ENCODE data around the gene CUL9. TPM values are rescaled to one million over a fixed set of nuclear protein-coding genes. Genes with fewer than 3 reads are reported as not detected.

The CUL9 gene
- total RNA-seq, 1 donor from 2014 or later: 70.8 TPM

DNA sequence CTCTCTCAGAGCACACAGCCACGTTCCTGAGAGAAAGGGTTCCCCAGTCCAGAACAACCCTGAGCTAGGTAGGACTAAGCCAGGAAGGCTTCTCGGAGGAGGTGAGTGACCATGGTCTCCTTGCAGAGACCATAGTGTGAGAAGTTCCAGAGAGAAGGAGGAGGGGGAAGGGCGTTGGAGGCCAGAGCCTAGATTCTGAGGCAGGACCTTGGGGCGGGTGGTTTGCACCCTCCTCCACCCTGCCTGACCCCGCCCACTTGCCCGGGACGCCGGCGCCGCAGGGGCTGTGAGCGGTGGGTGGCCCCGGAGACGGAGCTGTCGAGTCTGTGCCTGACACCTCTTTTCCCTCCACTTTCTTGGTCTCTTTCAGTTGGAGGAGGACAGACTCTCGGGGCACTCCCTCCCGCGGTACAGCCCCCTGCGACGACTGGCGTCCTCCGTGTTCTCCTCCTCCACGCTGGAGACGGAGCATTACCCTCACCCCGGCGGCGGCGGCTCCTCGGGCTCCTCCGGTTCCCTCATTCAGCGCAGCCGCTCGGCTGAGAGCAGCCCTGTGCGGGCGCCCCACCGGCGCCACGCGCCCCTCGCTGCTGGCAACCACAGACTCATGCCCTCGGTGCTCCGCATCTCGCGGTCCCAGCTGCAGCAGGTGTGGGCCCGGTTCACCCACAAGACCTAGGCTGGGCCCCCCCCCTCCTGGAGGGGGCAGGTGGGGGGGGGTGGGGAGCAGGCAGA lies 87.4 kb downstream of the CUL9 start:
- Mint-ChIP-seq H3K9me3 (no peaks in the 10 kb centered on the region), H3K4me1 (peaks cover 36% of the 10 kb centered on the region), H3K36me3 (ENCODE audit: low read depth) (no peaks in the 10 kb centered on the region), H3K4me3 (peak overlapping the region; percentile 74), H3K27ac (peak overlapping the region; percentile 59), H3K27me3 (peaks cover 3% of the 10 kb centered on the region)
- ATAC-seq (ENCODE audit: low read depth) (peak; percentile 9), DNase-seq (peak; percentile 41)
- CTCF ChIA-PET: no interaction called here
- TF ChIP-seq, protein P1, sequence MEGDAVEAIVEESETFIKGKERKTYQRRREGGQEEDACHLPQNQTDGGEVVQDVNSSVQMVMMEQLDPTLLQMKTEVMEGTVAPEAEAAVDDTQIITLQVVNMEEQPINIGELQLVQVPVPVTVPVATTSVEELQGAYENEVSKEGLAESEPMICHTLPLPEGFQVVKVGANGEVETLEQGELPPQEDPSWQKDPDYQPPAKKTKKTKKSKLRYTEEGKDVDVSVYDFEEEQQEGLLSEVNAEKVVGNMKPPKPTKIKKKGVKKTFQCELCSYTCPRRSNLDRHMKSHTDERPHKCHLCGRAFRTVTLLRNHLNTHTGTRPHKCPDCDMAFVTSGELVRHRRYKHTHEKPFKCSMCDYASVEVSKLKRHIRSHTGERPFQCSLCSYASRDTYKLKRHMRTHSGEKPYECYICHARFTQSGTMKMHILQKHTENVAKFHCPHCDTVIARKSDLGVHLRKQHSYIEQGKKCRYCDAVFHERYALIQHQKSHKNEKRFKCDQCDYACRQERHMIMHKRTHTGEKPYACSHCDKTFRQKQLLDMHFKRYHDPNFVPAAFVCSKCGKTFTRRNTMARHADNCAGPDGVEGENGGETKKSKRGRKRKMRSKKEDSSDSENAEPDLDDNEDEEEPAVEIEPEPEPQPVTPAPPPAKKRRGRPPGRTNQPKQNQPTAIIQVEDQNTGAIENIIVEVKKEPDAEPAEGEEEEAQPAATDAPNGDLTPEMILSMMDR (IDR thresholded peaks at IDR 0.05): no peak
- POLR2A ChIA-PET: interaction anchor here (0.5 to 2.0 kb wide), 6 partner anchors 43 to 487 kb away, joined by 3 to 7 read pairs (median 4); no protein-coding TSS in a partner anchor
- intact Hi-C loops (cut with micrococcal nuclease): loop anchor here (2.0 kb wide), 1 partner anchor 39 kb away; the partner anchor contains the start of gene CRIP3

DNA sequence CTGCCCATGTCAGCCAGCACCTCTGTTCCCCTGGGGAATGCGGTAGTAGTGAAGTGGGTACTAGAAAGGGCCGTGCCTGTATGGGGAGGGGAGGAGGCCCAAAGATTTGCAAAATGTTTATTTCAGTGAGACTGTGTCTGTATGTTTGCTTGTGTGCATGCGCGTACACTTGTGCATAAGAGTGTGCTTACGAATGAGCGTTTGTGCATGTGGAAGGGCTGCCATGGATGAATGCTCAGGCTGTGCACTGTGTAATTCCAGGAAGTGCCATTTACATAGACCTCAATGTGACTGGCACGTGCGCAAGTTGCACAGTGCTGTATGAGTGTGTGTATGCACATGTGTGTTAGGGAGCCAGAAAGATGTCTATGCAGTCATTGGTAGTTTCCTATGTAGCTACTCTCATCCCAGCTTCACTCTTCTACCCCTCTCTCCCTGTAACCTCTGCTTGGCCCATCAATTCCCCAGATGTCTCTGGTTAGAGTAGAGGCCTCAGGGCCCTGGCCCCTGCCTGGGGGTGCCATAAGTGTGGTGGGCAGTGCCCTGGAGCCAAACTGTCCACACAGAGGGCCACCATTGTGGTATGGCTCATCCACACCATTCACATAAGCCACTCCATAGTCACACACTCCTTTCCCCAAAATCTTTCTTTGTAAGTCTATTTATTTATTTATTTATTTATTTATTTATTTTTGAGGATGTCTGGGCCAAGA lies 89.3 kb downstream of the CUL9 start:
- TF ChIP-seq, protein P1 (IDR thresholded peaks at IDR 0.05): no peak
- CTCF ChIA-PET: no interaction called here

DNA sequence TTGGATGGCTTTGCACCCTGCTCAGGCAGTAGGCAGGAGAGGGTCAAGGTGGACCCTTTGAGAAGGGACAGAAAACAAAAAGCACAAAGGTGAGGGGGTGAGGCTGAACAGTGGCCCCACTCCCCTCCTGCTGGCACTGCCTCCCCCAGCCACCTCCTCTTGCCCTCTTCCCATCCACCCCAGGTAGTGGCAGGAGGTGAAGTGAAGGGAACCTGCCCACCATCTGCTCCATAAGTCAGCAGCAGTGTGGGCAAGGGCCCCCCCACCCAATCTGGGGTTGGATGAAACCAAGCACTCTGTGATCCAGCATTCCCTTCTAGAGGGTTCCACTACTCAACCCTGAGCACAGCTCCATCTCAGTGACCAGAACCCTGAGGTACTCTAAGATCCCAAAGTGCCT lies 89.9 kb downstream of the CUL9 start:
- peaks cover 47% of the 10 kb centered on the region for H3K4me1 Mint-ChIP-seq
- TF ChIP-seq, protein P1 (IDR thresholded peaks at IDR 0.05): no peak
- H3K4me3 Mint-ChIP-seq: no peak overlapping the region

More for the DNA sequence above, 89.3 kb downstream of the CUL9 start:
- H3K9me3 Mint-ChIP-seq: no peaks in the 10 kb centered on the region
- ATAC-seq (ENCODE audit: low read depth): peak; percentile 69
- peaks cover 7% of the 10 kb centered on the region for H3K27me3 Mint-ChIP-seq
- POLR2A ChIA-PET: interaction anchor here (0.7 to 2.0 kb wide), 4 partner anchors 17 to 112 kb away, joined by 3 to 7 read pairs (median 3); partner anchors contain the start of gene ZNF318
- peak overlapping the region; percentile 16 for H3K4me3 Mint-ChIP-seq
- intact Hi-C loops (cut with micrococcal nuclease): loop anchor here (2.0 kb wide), 1 partner anchor 38 kb away; the partner anchor contains the start of gene CRIP3
- H3K27ac Mint-ChIP-seq: peak overlapping the region; percentile 32
- peaks cover 2% of the 10 kb centered on the region for H3K36me3 Mint-ChIP-seq (ENCODE audit: low read depth)
- H3K4me1 Mint-ChIP-seq: peaks cover 42% of the 10 kb centered on the region
- peak; percentile 35 for DNase-seq

DNA sequence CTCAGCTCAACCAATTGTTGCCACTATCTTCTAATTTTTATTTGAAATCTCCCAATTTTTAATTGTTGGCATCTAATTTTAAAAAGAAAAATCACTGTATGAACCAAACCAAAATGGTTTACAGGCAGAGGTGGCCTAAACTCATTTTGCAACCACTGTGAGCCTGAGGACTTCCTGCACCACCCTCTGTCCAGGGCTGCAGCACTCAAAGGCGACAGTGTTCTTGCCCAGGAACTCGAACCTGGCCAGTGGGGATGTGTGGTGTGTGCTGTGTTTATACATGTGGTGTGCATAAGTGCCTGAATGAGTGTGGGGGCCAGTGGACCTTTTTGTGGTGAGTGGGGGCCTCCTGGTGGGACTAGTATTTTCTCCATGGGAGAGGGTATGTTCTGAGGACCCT lies 91.7 kb downstream of the CUL9 start:
- no peak for ATAC-seq (ENCODE audit: low read depth)

More for the DNA sequence above, 89.9 kb downstream of the CUL9 start:
- Mint-ChIP-seq H3K36me3 (ENCODE audit: low read depth) (peaks cover 2% of the 10 kb centered on the region), H3K27ac (no peak overlapping the region), H3K9me3 (no peaks in the 10 kb centered on the region), H3K27me3 (peaks cover 8% of the 10 kb centered on the region)
- no peak for ATAC-seq (ENCODE audit: low read depth)
- ChIA-PET POLR2A (interaction anchor here (1.0 to 1.5 kb wide), 3 partner anchors 17 to 112 kb away, joined by 3 read pairs; no protein-coding TSS in a partner anchor), CTCF (no interaction called here)
- intact Hi-C loops (cut with micrococcal nuclease): loop anchor here (2.0 kb wide), 1 partner anchor 37 kb away; the partner anchor contains the start of gene CRIP3
- no peak for DNase-seq

More for the DNA sequence above, 91.7 kb downstream of the CUL9 start:
- TF ChIP-seq, protein P1 (IDR thresholded peaks at IDR 0.05): no peak
- Mint-ChIP-seq H3K9me3 (no peaks in the 10 kb centered on the region), H3K4me3 (peak overlapping the region; percentile 30), H3K27me3 (peaks cover 19% of the 10 kb centered on the region), H3K36me3 (ENCODE audit: low read depth) (peaks cover 2% of the 10 kb centered on the region), H3K4me1 (peaks cover 49% of the 10 kb centered on the region), H3K27ac (peak overlapping the region; percentile 4)
- DNase-seq: no peak
- ChIA-PET CTCF (interaction anchor here (1.2 kb wide), 1 partner anchor 82 kb away, joined by 3 read pairs; no protein-coding TSS in a partner anchor), POLR2A (no interaction called here)
- intact Hi-C loops (cut with micrococcal nuclease): no loop called here

Other genes with a start within 250 kb of the CUL9 start
- gene GNMT, start 221.4 kb upstream of the CUL9 start, total RNA-seq: 1.7 and 2.3 TPM in 2 replicates
- 11.8 and 13.2 TPM in 2 replicates for gene PEX6, start 203.0 kb upstream of the CUL9 start, total RNA-seq
- gene PPP2R5D, start 197.6 kb upstream of the CUL9 start, total RNA-seq: 26.7 and 26.8 TPM in 2 replicates
- 44.4 and 48.3 TPM in 2 replicates for gene MEA1, start 168.2 kb upstream of the CUL9 start, total RNA-seq
- 36.4 and 36.7 TPM in 2 replicates for gene KLHDC3, start 167.9 kb upstream of the CUL9 start, total RNA-seq
- gene RRP36, start 160.6 kb upstream of the CUL9 start, total RNA-seq: 51.7 and 53.9 TPM in 2 replicates
- gene CUL7, start 128.3 kb upstream of the CUL9 start, total RNA-seq: 15.9 and 19.1 TPM in 2 replicates
- gene MRPL2, start 122.8 kb upstream of the CUL9 start, total RNA-seq: 43.9 and 47.8 TPM in 2 replicates
- 17.0 and 19.8 TPM in 2 replicates for gene KLC4, start 122.6 kb upstream of the CUL9 start, total RNA-seq
- 0.66 and 0.82 TPM in 2 replicates for gene PTK7, start 105.9 kb upstream of the CUL9 start, total RNA-seq
- 35.9 and 37.8 TPM in 2 replicates for gene SRF, start 10.9 kb upstream of the CUL9 start, total RNA-seq
- 56.7 and 57.5 TPM in 2 replicates for gene DNPH1, start 47.3 kb downstream of the CUL9 start, total RNA-seq
- gene TTBK1, start 61.3 kb downstream of the CUL9 start, total RNA-seq: 0.02 and 0.13 TPM in 2 replicates
- not detected in 2 replicates for gene SLC22A7, start 116.1 kb downstream of the CUL9 start, total RNA-seq
- gene CRIP3, start 126.6 kb downstream of the CUL9 start, total RNA-seq: 42.2 and 49.9 TPM in 2 replicates
- gene ZNF318, start 187.5 kb downstream of the CUL9 start, total RNA-seq: 135 and 159 TPM in 2 replicates
- 59.5 and 74.6 TPM in 2 replicates for gene ABCC10, start 245.3 kb downstream of the CUL9 start, total RNA-seq

All from activated B cell treated with CpG ODN at 0.5 μM for 24 hours (primary cell).